ENCODE measurements around the gene CHURC1.

- TF ChIP-seq POLR2A (IDR thresholded peaks at IDR 0.05) = no peak
- peak; percentile 57 to 81 (median 66) for TF ChIP-seq CTCF (IDR thresholded peaks at IDR 0.05)
These were observed 69.4 kb downstream of the CHURC1 start for GRCh38 chr14:64983439-64984310.
